GM19463 (cell line): ENCODE results near the gene DTL.

Experiments used
- ATAC-seq: cut with Tn5 transposase; IDR thresholded peaks from one replicate; pipeline ENCODE4 v1.9.1; 2021; ENCODE audit warnings: mild to moderate bottlenecking, moderate library complexity; ENCODE audit not compliant: unreplicated experiment

The DTL gene

DNA sequence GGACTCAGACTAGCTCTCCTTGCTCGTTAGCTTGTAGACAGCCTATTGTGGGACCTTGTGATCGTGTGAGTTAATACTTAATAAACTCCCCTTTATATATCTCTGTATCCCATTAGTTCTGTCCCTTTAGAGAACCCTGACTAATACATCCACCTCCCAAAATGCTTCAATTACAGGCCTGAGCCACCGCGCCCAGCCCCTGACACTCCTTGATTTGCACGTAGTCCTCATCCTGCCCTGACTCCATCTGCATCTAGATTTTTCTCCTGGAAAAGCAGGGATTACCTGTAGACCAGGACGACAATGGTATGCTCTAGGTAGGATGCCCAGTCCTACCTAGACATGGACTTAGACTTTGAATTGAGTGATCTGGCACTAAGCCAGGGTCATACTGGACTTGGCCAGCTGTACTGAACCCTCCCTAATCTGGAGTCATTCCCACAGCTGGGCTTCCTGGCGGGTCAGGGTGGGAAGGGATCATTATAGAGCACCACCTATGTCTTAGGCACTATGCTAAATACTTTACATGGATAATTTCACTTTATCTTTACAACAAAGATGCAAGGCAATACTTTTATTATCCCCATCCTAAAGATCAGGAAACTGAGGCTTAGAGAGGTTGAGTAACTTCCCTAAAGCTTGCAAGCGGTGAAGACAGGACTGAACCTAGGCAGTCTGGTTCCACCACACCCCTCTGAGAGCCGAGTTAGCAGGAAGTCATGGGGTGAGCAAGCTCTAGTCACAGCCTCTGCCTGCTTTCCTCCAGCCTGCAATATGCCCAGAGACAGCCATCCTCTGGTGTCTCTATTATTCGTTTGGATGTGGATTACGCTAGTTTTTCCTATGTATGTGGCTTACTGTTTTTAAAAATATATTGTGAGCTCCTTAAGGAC, 89.4 kb downstream of the DTL start:
- ATAC-seq: no peak

GRCh38 chr1:212125654-212126053, 90.1 kb downstream of the DTL start:
- no peak for ATAC-seq

DNA sequence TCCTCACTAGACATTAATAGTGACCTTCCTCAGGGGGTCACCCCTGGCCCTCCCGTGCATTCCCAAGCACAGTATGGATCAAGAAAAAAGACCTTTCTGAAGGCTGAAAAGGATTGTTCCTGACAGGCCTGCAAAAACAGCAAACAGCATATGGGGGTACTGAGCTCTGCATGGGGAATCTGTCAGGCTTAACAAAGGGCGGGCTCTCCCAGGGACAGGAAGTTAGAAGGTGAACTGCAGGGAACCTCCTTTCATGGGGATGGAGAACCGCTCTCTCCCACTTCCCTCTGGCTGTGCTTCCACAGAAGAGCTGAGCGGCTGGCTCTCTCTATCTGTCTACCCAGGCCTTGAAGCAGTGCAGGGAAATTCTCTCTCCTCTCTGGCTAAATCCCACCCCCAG, 91.7 kb downstream of the DTL start:
- ATAC-seq: no peak

DNA sequence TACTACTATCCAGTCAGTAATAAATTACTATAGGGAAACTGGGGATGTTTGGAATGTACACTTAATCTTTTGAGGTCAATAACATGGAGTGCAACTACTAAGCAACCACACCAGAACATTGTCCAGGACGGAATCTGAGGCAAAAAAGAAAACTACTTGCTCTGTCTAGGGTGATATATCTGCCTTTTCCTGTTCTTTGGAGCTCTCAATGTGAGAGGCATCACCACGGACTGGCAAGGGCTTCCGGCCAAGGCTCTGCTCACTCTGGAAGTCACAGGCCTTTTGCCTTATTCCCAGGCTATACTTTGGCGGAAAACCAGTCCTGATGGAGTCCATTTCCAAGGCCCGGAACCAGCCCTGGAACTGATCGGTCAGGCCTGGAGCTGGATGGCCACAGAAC, 94.2 kb downstream of the DTL start:
- ATAC-seq: no peak

- ATAC-seq: no peak
Measured at GRCh38 chr1:212132025-212132424, 96.5 kb downstream of the DTL start.

DNA sequence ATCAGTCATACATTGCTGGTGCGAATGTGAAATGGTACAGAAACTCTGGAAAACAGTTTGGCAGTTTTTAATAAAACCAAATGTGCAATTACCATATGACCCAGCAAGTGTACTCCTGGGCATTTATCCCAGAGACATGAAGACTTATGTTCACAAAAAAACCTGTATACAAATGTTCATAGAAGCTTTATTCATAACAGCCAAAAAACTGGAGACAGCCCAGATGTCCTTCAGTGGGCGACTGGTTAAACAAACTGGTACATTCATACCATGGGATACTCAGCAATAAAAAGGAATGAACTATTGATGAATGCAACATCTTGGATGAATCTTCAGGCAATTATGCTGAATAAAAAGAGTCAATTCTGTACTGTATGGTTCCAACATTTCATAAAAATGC, 97.8 kb downstream of the DTL start:
- ATAC-seq: no peak

DNA sequence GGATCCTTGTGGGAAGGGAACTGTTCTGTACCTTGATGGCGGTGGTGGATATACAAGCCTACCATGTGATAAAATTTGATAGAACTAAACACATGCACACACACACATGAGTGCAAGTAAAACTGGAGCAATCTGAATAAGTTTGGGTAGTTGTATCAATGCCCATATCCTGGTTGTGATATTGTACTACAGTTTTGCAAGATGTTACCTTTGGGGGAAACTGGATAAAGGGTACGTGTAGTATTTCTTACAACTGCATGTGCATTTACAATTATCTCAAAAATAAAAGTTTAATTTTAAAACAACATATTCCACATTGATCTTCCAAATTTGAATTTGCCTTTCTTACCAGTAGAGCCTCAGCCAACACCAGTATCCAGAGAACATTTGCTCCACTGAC, 99.6 kb downstream of the DTL start:
- no peak for ATAC-seq

DNA sequence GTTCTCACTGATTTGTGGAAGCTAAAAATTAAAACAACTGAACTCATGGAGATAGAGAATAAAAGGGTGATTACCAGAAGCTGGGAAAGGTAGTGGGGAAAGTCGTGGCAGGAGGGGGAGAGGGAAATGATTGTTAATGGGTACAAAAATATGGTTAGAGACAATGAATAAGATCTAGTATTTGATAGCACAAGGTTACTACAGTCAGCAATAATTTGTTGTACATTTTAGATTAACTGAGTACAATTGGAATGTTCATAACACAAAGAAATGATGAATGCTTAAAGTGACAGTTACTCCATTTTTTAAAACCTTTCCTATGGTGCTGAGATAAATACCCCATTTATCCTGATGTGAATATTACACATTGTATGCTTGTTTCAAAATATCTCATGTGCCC, 102.3 kb downstream of the DTL start:
- no peak for ATAC-seq

DNA sequence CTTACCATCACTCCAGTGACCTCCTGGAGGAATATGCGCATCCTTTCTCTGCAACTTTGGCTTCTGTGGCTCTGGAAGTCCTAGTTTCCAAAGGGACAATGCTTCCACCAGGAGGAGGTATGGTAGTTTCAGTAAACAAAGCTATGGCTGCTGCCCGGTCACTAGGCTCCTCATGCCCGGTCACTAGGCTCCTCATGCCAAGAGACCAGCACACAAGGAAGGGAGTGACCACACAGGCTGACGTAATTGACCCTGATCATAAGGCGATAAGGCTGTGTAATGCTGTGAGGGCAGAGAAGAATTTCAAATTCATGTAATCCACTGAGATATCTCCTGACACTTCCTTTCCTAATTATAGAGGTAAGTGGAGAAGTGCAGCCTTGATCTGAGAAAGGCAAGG, 102.9 kb downstream of the DTL start:
- ATAC-seq: no peak

GRCh38 chr1:212139526-212140135, 104.1 kb downstream of the DTL start:
- no peak for ATAC-seq

DNA sequence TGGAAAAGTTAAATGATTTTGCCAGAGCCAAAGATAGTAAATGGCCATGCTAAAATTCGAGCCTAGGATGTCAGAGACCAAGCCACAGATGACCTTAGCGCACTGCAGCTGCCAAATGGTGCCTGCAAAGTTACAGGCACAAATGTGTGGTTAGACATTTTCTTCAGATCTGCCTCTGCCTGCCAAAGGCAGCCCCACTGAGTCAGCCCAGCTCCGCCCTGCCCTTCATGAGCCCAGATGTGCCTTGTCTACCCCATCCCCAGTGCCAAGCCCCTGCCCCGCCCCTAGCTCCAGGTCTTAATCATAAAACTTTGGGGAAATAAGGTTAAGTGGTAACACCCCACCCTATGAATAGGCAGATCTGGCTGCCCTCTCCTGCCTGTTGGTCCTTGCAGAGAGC, 105.9 kb downstream of the DTL start:
- ATAC-seq: no peak

DNA sequence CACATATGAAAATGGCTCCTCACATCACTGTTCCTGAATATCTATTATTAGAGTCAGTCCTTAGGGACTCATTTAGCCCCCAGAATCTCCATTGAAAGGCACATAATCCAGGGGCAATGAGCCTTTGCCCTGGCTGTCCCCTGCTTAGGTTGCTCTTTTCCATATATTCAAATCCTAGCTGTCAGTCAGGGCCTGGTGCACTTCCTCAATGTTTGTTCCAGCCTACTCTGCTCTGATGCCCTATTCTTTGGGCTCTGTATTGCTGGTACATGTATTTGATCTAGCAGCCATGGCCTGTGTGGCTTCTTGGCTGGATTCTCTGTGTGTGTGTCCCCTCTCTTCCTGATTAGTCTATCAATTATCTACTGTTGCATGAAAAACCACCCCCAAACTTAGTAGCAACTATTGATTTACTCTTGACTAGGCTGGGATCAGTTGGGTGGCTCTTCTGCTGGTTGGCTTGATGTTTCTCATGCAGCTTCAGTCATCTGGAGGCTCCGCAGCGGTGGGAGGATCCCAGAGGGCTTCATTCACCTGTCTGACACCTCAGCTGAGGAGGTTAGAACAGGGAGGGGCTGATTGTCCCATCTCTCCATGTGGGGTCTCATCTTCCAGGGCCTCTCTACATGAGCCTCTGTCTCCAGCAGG, 107.5 kb downstream of the DTL start:
- ATAC-seq: no peak

GRCh38 chr1:212147581-212148033, 112.1 kb downstream of the DTL start:
- ATAC-seq: no peak

GRCh38 chr1:212149566-212149965, 114.0 kb downstream of the DTL start:
- no peak for ATAC-seq

GRCh38 chr1:212152308-212152693, 116.8 kb downstream of the DTL start:
- ATAC-seq: no peak

GRCh38 chr1:212152869-212153268, 117.3 kb downstream of the DTL start:
- no peak for ATAC-seq

- no peak for ATAC-seq
Measured at GRCh38 chr1:212153635-212154034, 118.1 kb downstream of the DTL start.
